ENCODE measurements around the gene MAP3K6.

GRCh38 chr1:27367160-27367650 is 444 bp upstream of the MAP3K6 start:
- no peak for TF ChIP-seq CTCF (IDR thresholded peaks at IDR 0.05; ENCODE audit: insufficient read depth, low read length, poor library complexity, severe bottlenecking)
- TF ChIP-seq EZH2phosphoT487 (conservative IDR thresholded peaks at IDR 0.05; ENCODE audit: low read length), result no peak

Measured in SU-DHL-6 (cell line).